K562 (cell line): ENCODE results near the gene NCAPG2. TPM values are rescaled to one million over a fixed set of nuclear protein-coding genes. Genes with fewer than 3 reads are reported as not detected.

Experiments used
- ATAC-seq: fragments of 200-7000 bp; cut with Tn5 transposase; 3 replicates; pipeline ENCODE4 v1.9.1; 2020; ENCODE audit warnings: moderate library complexity
- BruUV-seq: library from RNA; stranded (reverse); fragments of 400-500 nt; replicated peaks from 2 replicates; lab custom pipeline; 2021; lab: Mats Ljungman, UMichigan
- CTCF ChIA-PET: fragments of 300-600 bp; formaldehyde crosslinking; extraction: SDS; loops from one replicate; lab custom pipeline; 2021; ENCODE audit warnings: low intra/inter-chr PET ratio; lab: Yijun Ruan, JAX
- POLR2A ChIA-PET: fragments of 300-600, 350-650 bp; sonication (Branson Sonifier 250); formaldehyde crosslinking; extraction: SDS; loops from one replicate; lab custom pipeline; 2021; ENCODE audit warnings: antibody characterized with exemption, inconsistent platforms; lab: Yijun Ruan, JAX
- DNase-seq, 4 experiments: peaks; one replicate each; pipeline versions ENCODE4 v3.0.0 to v3.0.0-alpha.2; 2011 to 2018; ENCODE audit warnings: low spot score in 3 of 4, mixed read lengths in 3 of 4; ENCODE audit errors: extremely low read depth in 1 of 4
- FAIRE-seq: peaks from 2 replicates; lab custom pipeline; 2011; peaks lifted over from hg19 to GRCh38; lab: Jason Lieb, UNC
- H2AFZ ChIP-seq: 2 replicates; pipeline ENCODE4 v1.6.0; 2011; ENCODE audit warnings: low read depth, low read length, control low read depth, inconsistent platforms
- H3K27ac ChIP-seq: fragments of 200-600 bp; 3 replicates; pipeline ENCODE4 v1.8.0; 2011; ENCODE audit warnings: low read depth, mild to moderate bottlenecking, control low read depth, inconsistent platforms, low read length, moderate library complexity, mixed read lengths; ENCODE audit errors: extremely low read depth
- H3K27me3 ChIP-seq, 2 experiments: fragments of 300-600 bp in 1 of 2; 2 replicates in 1 of 2; 3 replicates in 1 of 2; pipeline versions ENCODE4 v1.6.0 to v1.8.0; 2011; ENCODE audit warnings: inconsistent platforms in 2 of 2, low read length in 2 of 2, mild to moderate bottlenecking in 1 of 2, mixed read lengths in 1 of 2, moderate library complexity in 1 of 2; ENCODE audit not compliant: control insufficient read depth in 2 of 2, insufficient read depth in 2 of 2
- H3K36me3 ChIP-seq: fragments of 300-600 bp; 3 replicates; pipeline ENCODE4 v1.8.0; 2011; ENCODE audit warnings: mild to moderate bottlenecking, low read length, inconsistent platforms; ENCODE audit not compliant: control insufficient read depth, insufficient read depth
- H3K4me1 ChIP-seq, 2 experiments: fragments of 200-600 bp in 1 of 2; replicated peaks in 1 of 2; 2 replicates in 1 of 2; 3 replicates in 1 of 2; pipeline versions ENCODE4 v1.5.1 to v1.8.0; 2011; ENCODE audit warnings: inconsistent platforms in 2 of 2, low read length in 2 of 2, mild to moderate bottlenecking in 1 of 2, mixed read lengths in 1 of 2, moderate library complexity in 1 of 2; ENCODE audit not compliant: control insufficient read depth in 2 of 2, insufficient read depth in 2 of 2
- H3K4me2 ChIP-seq: 2 replicates; pipeline ENCODE4 v1.6.1; 2011; ENCODE audit warnings: low read length, control low read depth, inconsistent platforms, mixed read lengths; ENCODE audit not compliant: insufficient read depth
- H3K4me3 ChIP-seq: fragments of 200-600 bp; sonication (generic), shearing (Covaris generic); 2 replicates; pipeline ENCODE4 v1.5.1; 2016; ENCODE audit warnings: control low read depth, inconsistent platforms
- H3K79me2 ChIP-seq: fragments of 200-600 bp; 3 replicates; pipeline ENCODE4 v1.8.0; 2011; ENCODE audit warnings: low read length, inconsistent platforms; ENCODE audit not compliant: control insufficient read depth, insufficient read depth
- H3K9ac ChIP-seq, 2 experiments: 2 replicates each; pipeline versions ENCODE4 v1.6.0 to v1.6.1; 2011; ENCODE audit warnings: low read depth in 2 of 2, low read length in 2 of 2, control low read depth in 1 of 2, inconsistent platforms in 1 of 2, mild to moderate bottlenecking in 1 of 2, mixed read lengths in 1 of 2; ENCODE audit not compliant: insufficient read depth in 1 of 2
- H3K9me1 ChIP-seq: one replicate; pipeline ENCODE4 v1.6.0; 2011; ENCODE audit warnings: inconsistent platforms, mild to moderate bottlenecking, low read length, moderate library complexity; ENCODE audit not compliant: control insufficient read depth, insufficient read depth
- H3K9me3 ChIP-seq: replicated peaks from 2 replicates; pipeline ENCODE4 v1.5.1; 2011; ENCODE audit warnings: low read depth, low read length, inconsistent platforms; ENCODE audit not compliant: control insufficient read depth, insufficient read depth
- H4K20me1 ChIP-seq: replicated peaks from 2 replicates; pipeline ENCODE4 v1.6.1; 2011; ENCODE audit warnings: low read length, inconsistent platforms, mixed read lengths; ENCODE audit not compliant: control insufficient read depth, insufficient read depth
- CHD2 ChIP-seq: IDR thresholded peaks from 2 replicates; pipeline ENCODE4 v1.6.1; 2011; ENCODE audit warnings: low read depth, low read length
- HDGF ChIP-seq: fragments of 450-650 bp; IDR thresholded peaks from 2 replicates; pipeline ENCODE4 v1.6.1; 2016
- NFIC ChIP-seq: fragments of 450-650 bp; IDR thresholded peaks from 2 replicates; pipeline ENCODE4 v1.6.1; 2017; ENCODE audit warnings: mild to moderate bottlenecking, inconsistent platforms
- POLR2A ChIP-seq: fragments of 450-650 bp; conservative IDR thresholded peaks from 2 replicates; pipeline ENCODE4 v1.6.1; 2016
- POLR2H ChIP-seq: IDR thresholded peaks from 2 replicates; pipeline ENCODE4 v1.6.1; 2016; ENCODE audit warnings: missing genetic modification characterization, low read depth, mild to moderate bottlenecking, control low read depth, missing compliant biosample characterization, moderate library complexity
- SMARCA5 ChIP-seq: fragments of 450-650 bp; IDR thresholded peaks from 2 replicates; pipeline ENCODE4 v1.6.1; 2016
- SOX6 ChIP-seq: fragments of 450-650 bp; IDR thresholded peaks from 2 replicates; pipeline ENCODE4 v1.6.1; 2014; ENCODE audit warnings: mild to moderate bottlenecking
- TFAM ChIP-seq: fragments of 250-450 bp; sonication (Bioruptor Pico); conservative IDR thresholded peaks from 2 replicates; pipeline ENCODE4 v1.5.0; 2021; ENCODE audit warnings: mild to moderate bottlenecking, moderate library complexity
- TGIF2 ChIP-seq: sonication (generic); formaldehyde crosslinking; IDR thresholded peaks from 2 replicates; pipeline ENCODE4 v1.8.1; 2022; ENCODE audit warnings: mild to moderate bottlenecking, missing genetic modification reagents, moderate library complexity
- ZBTB8A ChIP-seq: fragments of 450-650 bp; IDR thresholded peaks from 2 replicates; pipeline ENCODE4 v1.6.1; 2018; ENCODE audit warnings: mild to moderate bottlenecking, moderate library complexity; ENCODE audit not compliant: partially characterized antibody
- ZNF24 ChIP-seq: fragments of 450-650 bp; IDR thresholded peaks from 2 replicates; pipeline ENCODE4 v1.6.1; 2016
- ZNF324 ChIP-seq: fragments of 250-450 bp; sonication (Bioruptor Pico); IDR thresholded peaks from 2 replicates; pipeline ENCODE4 v1.4.0; 2020; ENCODE audit warnings: mild to moderate bottlenecking
- ZNF354B ChIP-seq: fragments of 250-450 bp; sonication (Bioruptor Pico); IDR thresholded peaks from 2 replicates; pipeline ENCODE4 v1.4.0; 2020
- WGBS: fragments of 100-300 bp; shearing (Covaris generic); methylation state at CpG from one replicate; pipeline ENCODE4 v1.1.6; 2016; ENCODE audit warnings: low coverage, mixed read lengths; ENCODE audit not compliant: insufficient coverage; ENCODE audit errors: missing lambda C conversion rate; 5-methylcytosine and 5-hydroxymethylcytosine counted together
- in situ Hi-C: fragments of 300-500 bp; cut with MboI; formaldehyde crosslinking; loops from 4 replicates; pipeline ENCODE4 v1.15.0; 2018; ENCODE audit warnings: inconsistent platforms, mixed read lengths
- intact Hi-C: fragments of 100-400 bp; cut with micrococcal nuclease; formaldehyde crosslinking; loops from 2 replicates; pipeline ENCODE4 v1.14.2; 2022
- polyA plus RNA-seq, 8 experiments: library from polyadenylated mRNA; depleted of rRNA in 4 of 8; stranded (reverse) in 5 of 8; unstranded in 3 of 8; fragments of >200 nt; fragmentation: Nextera tagmentation in 2 of 8; fragmentation: Illumina TruSeq in 1 of 8; extraction: Ambion mirVana in 2 of 8; extraction: Trizol in 1 of 8; gene quantifications; 2 replicates each; pipeline versions ENCODE4 v1.2.1 to v1.2.3, GENCODE V29; 2011 to 2014; ENCODE audit warnings: inconsistent platforms in 1 of 8, missing spikeins in 1 of 8
- total RNA-seq, 7 experiments: library from RNA; depleted of rRNA in 6 of 7; stranded (reverse); fragments of >200 nt in 6 of 7; fragmentation: Illumina TruSeq in 2 of 7; extraction: Trizol in 2 of 7; gene quantifications; 2 replicates each; pipeline versions ENCODE4 v1.2.1 to v1.2.3, GENCODE V29; 2011 to 2021; ENCODE audit warnings: low replicate concordance in 1 of 7
- TF ChIP-seq, protein P1 (sequence below): sonication (generic); formaldehyde crosslinking; IDR thresholded peaks from 2 replicates; pipeline ENCODE4 v1.8.0; 2022; ENCODE audit warnings: mild to moderate bottlenecking, missing genetic modification reagents
- TF ChIP-seq, protein P2 (sequence below): fragments of 150-350 bp; conservative IDR thresholded peaks from 2 replicates; pipeline ENCODE4 v1.6.1; 2014; ENCODE audit warnings: low read length

NCAPG2 gene
- total and polyA plus RNA-seq, 9 of the 15 experiments (the other 6 are each of a cell fraction or from before 2014, with no cell fraction given): 21.5 to 127 (median 86.1) TPM

DNA sequence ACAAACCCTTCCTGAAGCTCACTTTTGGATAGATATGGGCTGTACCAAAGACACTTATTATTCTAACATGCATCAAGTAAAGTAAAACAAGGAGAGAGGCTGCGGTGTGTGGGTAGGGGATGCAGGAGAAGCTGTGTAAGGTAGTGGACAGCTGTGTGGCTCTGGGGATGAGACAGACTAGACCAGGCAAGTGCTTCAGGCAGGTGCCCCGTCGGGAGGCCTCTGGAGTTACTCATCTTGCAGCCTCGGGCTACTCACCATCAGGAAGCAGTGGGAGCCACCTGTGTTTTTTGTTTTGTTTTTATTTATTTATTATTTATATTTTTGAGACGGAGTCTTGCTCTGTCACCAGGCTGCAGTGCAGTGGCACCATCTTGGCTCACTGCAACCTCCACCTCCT is 49.3 kb upstream of the NCAPG2 start:
- no peak overlapping the region for H3K4me2 ChIP-seq
- no peak overlapping the region for H2AFZ ChIP-seq
- no peaks in the 10 kb centered on the region for H3K27me3 ChIP-seq
- H4K20me1 ChIP-seq: no peaks in the 10 kb centered on the region
- no peaks in the 10 kb centered on the region for H3K79me2 ChIP-seq
- H3K4me3 ChIP-seq: no peak overlapping the region
- no peaks in the 10 kb centered on the region for H3K9me1 ChIP-seq
- in situ Hi-C loops (no loop called here), intact Hi-C loops (no loop called here)
- FAIRE-seq (no peak), DNase-seq (no peak), ATAC-seq (peak; percentile 42; the same call in 2 of the 3 replicates)
- TF ChIP-seq ZNF354B (no peak), NFIC (no peak), ZNF324 (CRISPR knock-in tag) (no peak), TGIF2 (no peak), CHD2 (no peak), TFAM (CRISPR knock-in tag) (no peak), HDGF (no peak), SMARCA5 (no peak), ZNF24 (no peak), POLR2H (tag) (no peak), ZBTB8A (no peak), POLR2A (no peak), SOX6 (no peak)
- TF ChIP-seq, protein P1, sequence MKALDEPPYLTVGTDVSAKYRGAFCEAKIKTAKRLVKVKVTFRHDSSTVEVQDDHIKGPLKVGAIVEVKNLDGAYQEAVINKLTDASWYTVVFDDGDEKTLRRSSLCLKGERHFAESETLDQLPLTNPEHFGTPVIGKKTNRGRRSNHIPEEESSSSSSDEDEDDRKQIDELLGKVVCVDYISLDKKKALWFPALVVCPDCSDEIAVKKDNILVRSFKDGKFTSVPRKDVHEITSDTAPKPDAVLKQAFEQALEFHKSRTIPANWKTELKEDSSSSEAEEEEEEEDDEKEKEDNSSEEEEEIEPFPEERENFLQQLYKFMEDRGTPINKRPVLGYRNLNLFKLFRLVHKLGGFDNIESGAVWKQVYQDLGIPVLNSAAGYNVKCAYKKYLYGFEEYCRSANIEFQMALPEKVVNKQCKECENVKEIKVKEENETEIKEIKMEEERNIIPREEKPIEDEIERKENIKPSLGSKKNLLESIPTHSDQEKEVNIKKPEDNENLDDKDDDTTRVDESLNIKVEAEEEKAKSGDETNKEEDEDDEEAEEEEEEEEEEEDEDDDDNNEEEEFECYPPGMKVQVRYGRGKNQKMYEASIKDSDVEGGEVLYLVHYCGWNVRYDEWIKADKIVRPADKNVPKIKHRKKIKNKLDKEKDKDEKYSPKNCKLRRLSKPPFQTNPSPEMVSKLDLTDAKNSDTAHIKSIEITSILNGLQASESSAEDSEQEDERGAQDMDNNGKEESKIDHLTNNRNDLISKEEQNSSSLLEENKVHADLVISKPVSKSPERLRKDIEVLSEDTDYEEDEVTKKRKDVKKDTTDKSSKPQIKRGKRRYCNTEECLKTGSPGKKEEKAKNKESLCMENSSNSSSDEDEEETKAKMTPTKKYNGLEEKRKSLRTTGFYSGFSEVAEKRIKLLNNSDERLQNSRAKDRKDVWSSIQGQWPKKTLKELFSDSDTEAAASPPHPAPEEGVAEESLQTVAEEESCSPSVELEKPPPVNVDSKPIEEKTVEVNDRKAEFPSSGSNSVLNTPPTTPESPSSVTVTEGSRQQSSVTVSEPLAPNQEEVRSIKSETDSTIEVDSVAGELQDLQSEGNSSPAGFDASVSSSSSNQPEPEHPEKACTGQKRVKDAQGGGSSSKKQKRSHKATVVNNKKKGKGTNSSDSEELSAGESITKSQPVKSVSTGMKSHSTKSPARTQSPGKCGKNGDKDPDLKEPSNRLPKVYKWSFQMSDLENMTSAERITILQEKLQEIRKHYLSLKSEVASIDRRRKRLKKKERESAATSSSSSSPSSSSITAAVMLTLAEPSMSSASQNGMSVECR (CRISPR knock-in tag): no peak
- TF ChIP-seq, protein P2, sequence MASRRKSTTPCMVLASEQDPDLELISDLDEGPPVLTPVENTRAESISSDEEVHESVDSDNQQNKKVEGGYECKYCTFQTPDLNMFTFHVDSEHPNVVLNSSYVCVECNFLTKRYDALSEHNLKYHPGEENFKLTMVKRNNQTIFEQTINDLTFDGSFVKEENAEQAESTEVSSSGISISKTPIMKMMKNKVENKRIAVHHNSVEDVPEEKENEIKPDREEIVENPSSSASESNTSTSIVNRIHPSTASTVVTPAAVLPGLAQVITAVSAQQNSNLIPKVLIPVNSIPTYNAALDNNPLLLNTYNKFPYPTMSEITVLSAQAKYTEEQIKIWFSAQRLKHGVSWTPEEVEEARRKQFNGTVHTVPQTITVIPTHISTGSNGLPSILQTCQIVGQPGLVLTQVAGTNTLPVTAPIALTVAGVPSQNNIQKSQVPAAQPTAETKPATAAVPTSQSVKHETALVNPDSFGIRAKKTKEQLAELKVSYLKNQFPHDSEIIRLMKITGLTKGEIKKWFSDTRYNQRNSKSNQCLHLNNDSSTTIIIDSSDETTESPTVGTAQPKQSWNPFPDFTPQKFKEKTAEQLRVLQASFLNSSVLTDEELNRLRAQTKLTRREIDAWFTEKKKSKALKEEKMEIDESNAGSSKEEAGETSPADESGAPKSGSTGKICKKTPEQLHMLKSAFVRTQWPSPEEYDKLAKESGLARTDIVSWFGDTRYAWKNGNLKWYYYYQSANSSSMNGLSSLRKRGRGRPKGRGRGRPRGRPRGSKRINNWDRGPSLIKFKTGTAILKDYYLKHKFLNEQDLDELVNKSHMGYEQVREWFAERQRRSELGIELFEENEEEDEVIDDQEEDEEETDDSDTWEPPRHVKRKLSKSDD: no peak
- WGBS: 87% methylated on average over 5 of the region's 5 CpGs
- H3K4me1 ChIP-seq: no peaks in the 10 kb centered on the region; a peak in 1 of 5 replicates
- no peak overlapping the region for H3K9ac ChIP-seq
- CTCF ChIA-PET: no interaction called here
- H3K27ac ChIP-seq: no peak overlapping the region
- no peaks in the 10 kb centered on the region for H3K9me3 ChIP-seq
- POLR2A ChIA-PET: interaction anchor here (0.6 to 1.7 kb wide), 3 partner anchors 9 to 1204 kb away, joined by 3 read pairs; no protein-coding TSS in a partner anchor
- H3K36me3 ChIP-seq: peaks cover 59% of the 10 kb centered on the region
- BruUV-seq: no TSS peak
